Measurements from ENCODE around the gene PRKCZ. TPM values are rescaled to one million over a fixed set of nuclear protein-coding genes. Genes with fewer than 3 reads are reported as not detected.

Gene PRKCZ
- total and polyA plus RNA-seq, 4 donors: 4.8 to 9.9 (median 8.4) TPM

DNA sequence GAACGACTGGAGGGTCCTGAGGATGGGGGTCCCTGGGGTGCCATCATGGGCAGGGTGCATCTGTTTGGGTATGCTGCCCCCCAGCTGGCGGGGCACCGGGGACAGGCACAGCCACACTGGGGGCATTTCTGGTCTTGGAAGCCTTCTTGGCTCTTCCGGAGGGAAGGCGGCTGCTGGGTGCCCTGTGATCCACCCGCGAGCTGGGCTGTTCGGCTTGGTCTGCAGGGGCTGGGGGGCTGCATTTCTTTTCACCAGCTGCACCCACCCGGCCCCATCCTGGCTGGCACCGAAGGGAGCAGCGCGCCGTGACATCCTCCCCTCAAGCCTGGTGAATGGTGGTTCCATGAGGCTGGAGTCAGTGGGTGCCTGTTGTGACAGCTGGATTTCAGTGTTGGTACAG, 132.2 kb downstream of the PRKCZ start:
- H3K9ac ChIP-seq (ENCODE audit: low read depth in 1 of 2, low read length in 2 of 2): no peak overlapping the region
- no peaks in the 10 kb centered on the region for H3K9me3 ChIP-seq (ENCODE audit: control insufficient read depth in 4 of 4, low read length in 3 of 4)
- peaks cover 0 to 19% (median 6%) of the 10 kb centered on the region in 4 donors for H3K36me3 ChIP-seq (ENCODE audit: control insufficient read depth in 4 of 4, insufficient read depth in 3 of 4, low read depth in 1 of 4, low read length in 3 of 4)
- no peaks in the 10 kb centered on the region for H3K27me3 ChIP-seq (ENCODE audit: control insufficient read depth in 4 of 4, insufficient read depth in 4 of 4, low read length in 3 of 4)
- DNase-seq (ENCODE audit: low spot score): no peak
- H3K27ac ChIP-seq (ENCODE audit: low read depth in 1 of 2, low read length in 2 of 2): no peak overlapping the region
- TF ChIP-seq SP1 (IDR thresholded peaks at IDR 0.05) (no peak), YY1 (IDR thresholded peaks at IDR 0.05) (no peak), FOXA2 (IDR thresholded peaks at IDR 0.05) (no peak), GABPA (IDR thresholded peaks at IDR 0.05 in 1 of 2, conservative IDR thresholded peaks at IDR 0.05 in 1 of 2) (no peak), RAD21 (IDR thresholded peaks at IDR 0.05) (no peak), RXRA (IDR thresholded peaks at IDR 0.05) (no peak), TAF1 (conservative IDR thresholded peaks at IDR 0.05) (no peak), EGR1 (IDR thresholded peaks at IDR 0.05; ENCODE audit: low read depth in 2 of 2) (no peak)
- TF ChIP-seq, protein P1, sequence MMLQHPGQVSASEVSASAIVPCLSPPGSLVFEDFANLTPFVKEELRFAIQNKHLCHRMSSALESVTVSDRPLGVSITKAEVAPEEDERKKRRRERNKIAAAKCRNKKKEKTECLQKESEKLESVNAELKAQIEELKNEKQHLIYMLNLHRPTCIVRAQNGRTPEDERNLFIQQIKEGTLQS (IDR thresholded peaks at IDR 0.05): no peak
- TF ChIP-seq, protein P2, sequence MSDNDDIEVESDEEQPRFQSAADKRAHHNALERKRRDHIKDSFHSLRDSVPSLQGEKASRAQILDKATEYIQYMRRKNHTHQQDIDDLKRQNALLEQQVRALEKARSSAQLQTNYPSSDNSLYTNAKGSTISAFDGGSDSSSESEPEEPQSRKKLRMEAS (IDR thresholded peaks at IDR 0.05): no peak
- no peak overlapping the region for H3K4me3 ChIP-seq (ENCODE audit: low read depth in 1 of 3, low read length in 3 of 3)
- H3K4me1 ChIP-seq (ENCODE audit: control insufficient read depth in 4 of 4, insufficient read depth in 4 of 4, low read length in 3 of 4): no peaks in the 10 kb centered on the region
- 96% methylated on average over 13 of the region's 13 CpGs for WGBS

DNA sequence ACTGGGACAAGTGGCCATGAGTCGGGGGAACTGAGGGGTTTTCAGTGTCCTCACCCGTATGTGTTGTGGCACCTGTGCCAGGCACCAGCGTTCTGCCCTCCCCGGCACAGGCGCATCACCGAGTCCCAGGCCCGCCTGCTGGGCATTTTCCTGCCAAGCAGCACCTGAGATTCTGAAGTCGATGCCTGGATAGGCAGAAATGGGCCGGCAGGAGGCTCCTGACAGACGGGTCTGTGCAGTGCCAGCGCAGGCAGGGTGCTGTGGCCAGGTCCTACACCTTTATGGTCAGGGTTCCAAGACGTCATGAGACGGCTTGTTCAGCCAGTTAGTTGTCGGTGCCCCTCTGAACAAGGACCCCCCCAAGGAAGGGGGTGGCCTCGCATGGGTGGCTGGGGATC, 133.7 kb downstream of the PRKCZ start:
- H3K4me3 ChIP-seq (ENCODE audit: low read depth in 1 of 3, low read length in 3 of 3): no peak overlapping the region
- no peaks in the 10 kb centered on the region for H3K9me3 ChIP-seq (ENCODE audit: control insufficient read depth in 4 of 4, low read length in 3 of 4)
- peaks cover 0 to 14% (median under 1%) of the 10 kb centered on the region in 4 donors for H3K36me3 ChIP-seq (ENCODE audit: control insufficient read depth in 4 of 4, insufficient read depth in 3 of 4, low read depth in 1 of 4, low read length in 3 of 4)

More for the DNA sequence above, 133.7 kb downstream of the PRKCZ start:
- Histone ChIP-seq H3K27ac (ENCODE audit: low read depth in 1 of 2, low read length in 2 of 2) (no peak overlapping the region), H3K27me3 (ENCODE audit: control insufficient read depth in 4 of 4, insufficient read depth in 4 of 4, low read length in 3 of 4) (no peaks in the 10 kb centered on the region), H3K9ac (ENCODE audit: low read depth in 1 of 2, low read length in 2 of 2) (no peak overlapping the region), H3K4me1 (ENCODE audit: control insufficient read depth in 4 of 4, insufficient read depth in 4 of 4, low read length in 3 of 4) (no peaks in the 10 kb centered on the region)
- TF ChIP-seq GABPA (IDR thresholded peaks at IDR 0.05 in 1 of 2, conservative IDR thresholded peaks at IDR 0.05 in 1 of 2) (no peak), SP1 (IDR thresholded peaks at IDR 0.05) (no peak), YY1 (IDR thresholded peaks at IDR 0.05) (no peak), RXRA (IDR thresholded peaks at IDR 0.05) (no peak), HNF4A (conservative IDR thresholded peaks at IDR 0.05) (no peak), EGR1 (IDR thresholded peaks at IDR 0.05; ENCODE audit: low read depth in 2 of 2) (no peak), RAD21 (IDR thresholded peaks at IDR 0.05) (no peak), FOXA1 (IDR thresholded peaks at IDR 0.05) (no peak), HNF4G (IDR thresholded peaks at IDR 0.05) (no peak), FOXA2 (IDR thresholded peaks at IDR 0.05) (no peak), JUND (IDR thresholded peaks at IDR 0.05) (no peak), NR2F2 (IDR thresholded peaks at IDR 0.05) (no peak), TAF1 (conservative IDR thresholded peaks at IDR 0.05) (no peak)
- TF ChIP-seq, protein P3, sequence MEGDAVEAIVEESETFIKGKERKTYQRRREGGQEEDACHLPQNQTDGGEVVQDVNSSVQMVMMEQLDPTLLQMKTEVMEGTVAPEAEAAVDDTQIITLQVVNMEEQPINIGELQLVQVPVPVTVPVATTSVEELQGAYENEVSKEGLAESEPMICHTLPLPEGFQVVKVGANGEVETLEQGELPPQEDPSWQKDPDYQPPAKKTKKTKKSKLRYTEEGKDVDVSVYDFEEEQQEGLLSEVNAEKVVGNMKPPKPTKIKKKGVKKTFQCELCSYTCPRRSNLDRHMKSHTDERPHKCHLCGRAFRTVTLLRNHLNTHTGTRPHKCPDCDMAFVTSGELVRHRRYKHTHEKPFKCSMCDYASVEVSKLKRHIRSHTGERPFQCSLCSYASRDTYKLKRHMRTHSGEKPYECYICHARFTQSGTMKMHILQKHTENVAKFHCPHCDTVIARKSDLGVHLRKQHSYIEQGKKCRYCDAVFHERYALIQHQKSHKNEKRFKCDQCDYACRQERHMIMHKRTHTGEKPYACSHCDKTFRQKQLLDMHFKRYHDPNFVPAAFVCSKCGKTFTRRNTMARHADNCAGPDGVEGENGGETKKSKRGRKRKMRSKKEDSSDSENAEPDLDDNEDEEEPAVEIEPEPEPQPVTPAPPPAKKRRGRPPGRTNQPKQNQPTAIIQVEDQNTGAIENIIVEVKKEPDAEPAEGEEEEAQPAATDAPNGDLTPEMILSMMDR (IDR thresholded peaks at IDR 0.05; ENCODE audit: low read depth, low read length, missing input control): no peak
- TF ChIP-seq, protein P4, sequence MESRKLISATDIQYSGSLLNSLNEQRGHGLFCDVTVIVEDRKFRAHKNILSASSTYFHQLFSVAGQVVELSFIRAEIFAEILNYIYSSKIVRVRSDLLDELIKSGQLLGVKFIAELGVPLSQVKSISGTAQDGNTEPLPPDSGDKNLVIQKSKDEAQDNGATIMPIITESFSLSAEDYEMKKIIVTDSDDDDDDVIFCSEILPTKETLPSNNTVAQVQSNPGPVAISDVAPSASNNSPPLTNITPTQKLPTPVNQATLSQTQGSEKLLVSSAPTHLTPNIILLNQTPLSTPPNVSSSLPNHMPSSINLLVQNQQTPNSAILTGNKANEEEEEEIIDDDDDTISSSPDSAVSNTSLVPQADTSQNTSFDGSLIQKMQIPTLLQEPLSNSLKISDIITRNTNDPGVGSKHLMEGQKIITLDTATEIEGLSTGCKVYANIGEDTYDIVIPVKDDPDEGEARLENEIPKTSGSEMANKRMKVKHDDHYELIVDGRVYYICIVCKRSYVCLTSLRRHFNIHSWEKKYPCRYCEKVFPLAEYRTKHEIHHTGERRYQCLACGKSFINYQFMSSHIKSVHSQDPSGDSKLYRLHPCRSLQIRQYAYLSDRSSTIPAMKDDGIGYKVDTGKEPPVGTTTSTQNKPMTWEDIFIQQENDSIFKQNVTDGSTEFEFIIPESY (IDR thresholded peaks at IDR 0.05): no peak
- TF ChIP-seq, protein P5, sequence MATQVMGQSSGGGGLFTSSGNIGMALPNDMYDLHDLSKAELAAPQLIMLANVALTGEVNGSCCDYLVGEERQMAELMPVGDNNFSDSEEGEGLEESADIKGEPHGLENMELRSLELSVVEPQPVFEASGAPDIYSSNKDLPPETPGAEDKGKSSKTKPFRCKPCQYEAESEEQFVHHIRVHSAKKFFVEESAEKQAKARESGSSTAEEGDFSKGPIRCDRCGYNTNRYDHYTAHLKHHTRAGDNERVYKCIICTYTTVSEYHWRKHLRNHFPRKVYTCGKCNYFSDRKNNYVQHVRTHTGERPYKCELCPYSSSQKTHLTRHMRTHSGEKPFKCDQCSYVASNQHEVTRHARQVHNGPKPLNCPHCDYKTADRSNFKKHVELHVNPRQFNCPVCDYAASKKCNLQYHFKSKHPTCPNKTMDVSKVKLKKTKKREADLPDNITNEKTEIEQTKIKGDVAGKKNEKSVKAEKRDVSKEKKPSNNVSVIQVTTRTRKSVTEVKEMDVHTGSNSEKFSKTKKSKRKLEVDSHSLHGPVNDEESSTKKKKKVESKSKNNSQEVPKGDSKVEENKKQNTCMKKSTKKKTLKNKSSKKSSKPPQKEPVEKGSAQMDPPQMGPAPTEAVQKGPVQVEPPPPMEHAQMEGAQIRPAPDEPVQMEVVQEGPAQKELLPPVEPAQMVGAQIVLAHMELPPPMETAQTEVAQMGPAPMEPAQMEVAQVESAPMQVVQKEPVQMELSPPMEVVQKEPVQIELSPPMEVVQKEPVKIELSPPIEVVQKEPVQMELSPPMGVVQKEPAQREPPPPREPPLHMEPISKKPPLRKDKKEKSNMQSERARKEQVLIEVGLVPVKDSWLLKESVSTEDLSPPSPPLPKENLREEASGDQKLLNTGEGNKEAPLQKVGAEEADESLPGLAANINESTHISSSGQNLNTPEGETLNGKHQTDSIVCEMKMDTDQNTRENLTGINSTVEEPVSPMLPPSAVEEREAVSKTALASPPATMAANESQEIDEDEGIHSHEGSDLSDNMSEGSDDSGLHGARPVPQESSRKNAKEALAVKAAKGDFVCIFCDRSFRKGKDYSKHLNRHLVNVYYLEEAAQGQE (IDR thresholded peaks at IDR 0.05): no peak
- TF ChIP-seq, protein P1 (IDR thresholded peaks at IDR 0.05): no peak
- TF ChIP-seq, protein P2 (IDR thresholded peaks at IDR 0.05): no peak
- DNase-seq (ENCODE audit: low spot score): no peak
- WGBS: 96% methylated on average over 15 of the region's 15 CpGs
